ENCODE measurements around the gene ATXN1.

- TF ChIP-seq GATA2 (IDR thresholded peaks at IDR 0.05; ENCODE audit: low read depth, low read length) (no peak), GATA3 (IDR thresholded peaks at IDR 0.05; ENCODE audit: low read depth, low read length) (no peak)
These were observed 76.2 kb downstream of the ATXN1 start for GRCh38 chr6:16684896-16685554.
